ENCODE data around the gene SMC5. TPM values are rescaled to one million over a fixed set of nuclear protein-coding genes. Genes with fewer than 3 reads are reported as not detected.

SMC5 gene
- total RNA-seq, 1 experiment from 2014 or later: 15.1 TPM

DNA sequence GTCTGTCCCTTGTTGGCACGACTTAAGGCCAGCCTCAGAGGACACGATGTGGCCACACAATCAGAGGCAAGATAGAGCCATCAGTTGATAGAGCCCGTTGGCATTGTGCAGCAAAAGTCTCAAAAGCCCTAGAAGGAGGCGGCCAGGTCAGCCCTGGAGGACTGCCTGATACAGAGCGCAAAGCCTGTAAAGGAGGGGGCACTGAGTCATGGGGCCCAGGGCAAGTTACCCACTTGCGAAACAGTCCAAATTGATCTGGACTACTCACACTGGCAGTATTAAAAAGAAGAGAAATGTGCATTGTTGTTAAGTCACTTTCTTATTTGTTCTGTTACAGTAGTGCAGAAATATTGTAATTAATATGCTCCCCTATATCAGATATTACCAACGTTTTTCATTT is 104.2 kb downstream of the SMC5 start:
- Histone ChIP-seq H3K9me3 (ENCODE audit: low read length) (no peaks in the 10 kb centered on the region), H3F3A (ENCODE audit: low read length, unreplicated experiment) (no peaks in the 10 kb centered on the region), H4K20me1 (ENCODE audit: low read length) (no peaks in the 10 kb centered on the region), H3K27me3 (ENCODE audit: low read length) (no peaks in the 10 kb centered on the region), H3K27ac (ENCODE audit: low read length) (no peak overlapping the region), H2AFZ (ENCODE audit: low read length) (no peak overlapping the region), H3K9me2 (replicated peaks; ENCODE audit: low read length) (no peaks in the 10 kb centered on the region), H3K36me3 (ENCODE audit: low read depth, low read length) (no peaks in the 10 kb centered on the region), H3K4me3 (ENCODE audit: low read length) (no peak overlapping the region), H3K4me2 (ENCODE audit: low read length) (no peak overlapping the region), H3K79me2 (ENCODE audit: low read length) (no peaks in the 10 kb centered on the region), H3K9ac (ENCODE audit: low read length) (no peak overlapping the region), H3K4me1 (ENCODE audit: insufficient read depth, low read length) (no peaks in the 10 kb centered on the region)
- no peak for TF ChIP-seq EZH2phosphoT487 (IDR thresholded peaks at IDR 0.05; ENCODE audit: borderline replicate concordance, low read length)
- TF ChIP-seq, protein P1, sequence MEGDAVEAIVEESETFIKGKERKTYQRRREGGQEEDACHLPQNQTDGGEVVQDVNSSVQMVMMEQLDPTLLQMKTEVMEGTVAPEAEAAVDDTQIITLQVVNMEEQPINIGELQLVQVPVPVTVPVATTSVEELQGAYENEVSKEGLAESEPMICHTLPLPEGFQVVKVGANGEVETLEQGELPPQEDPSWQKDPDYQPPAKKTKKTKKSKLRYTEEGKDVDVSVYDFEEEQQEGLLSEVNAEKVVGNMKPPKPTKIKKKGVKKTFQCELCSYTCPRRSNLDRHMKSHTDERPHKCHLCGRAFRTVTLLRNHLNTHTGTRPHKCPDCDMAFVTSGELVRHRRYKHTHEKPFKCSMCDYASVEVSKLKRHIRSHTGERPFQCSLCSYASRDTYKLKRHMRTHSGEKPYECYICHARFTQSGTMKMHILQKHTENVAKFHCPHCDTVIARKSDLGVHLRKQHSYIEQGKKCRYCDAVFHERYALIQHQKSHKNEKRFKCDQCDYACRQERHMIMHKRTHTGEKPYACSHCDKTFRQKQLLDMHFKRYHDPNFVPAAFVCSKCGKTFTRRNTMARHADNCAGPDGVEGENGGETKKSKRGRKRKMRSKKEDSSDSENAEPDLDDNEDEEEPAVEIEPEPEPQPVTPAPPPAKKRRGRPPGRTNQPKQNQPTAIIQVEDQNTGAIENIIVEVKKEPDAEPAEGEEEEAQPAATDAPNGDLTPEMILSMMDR (conservative IDR thresholded peaks at IDR 0.05; ENCODE audit: low read depth, low read length): no peak
- no peak for TF ChIP-seq EZH2 (IDR thresholded peaks at IDR 0.05; ENCODE audit: low read length, unreplicated experiment)
- no TSS peak for BruUV-seq (replicated peaks)
- ATAC-seq (no peak), DNase-seq (peak; percentile 19)
- ChIA-PET POLR2A (ENCODE audit: unreplicated experiment) (no interaction called here), CTCF (no interaction called here)
- intact Hi-C loops (cut with micrococcal nuclease): no loop called here

DNA sequence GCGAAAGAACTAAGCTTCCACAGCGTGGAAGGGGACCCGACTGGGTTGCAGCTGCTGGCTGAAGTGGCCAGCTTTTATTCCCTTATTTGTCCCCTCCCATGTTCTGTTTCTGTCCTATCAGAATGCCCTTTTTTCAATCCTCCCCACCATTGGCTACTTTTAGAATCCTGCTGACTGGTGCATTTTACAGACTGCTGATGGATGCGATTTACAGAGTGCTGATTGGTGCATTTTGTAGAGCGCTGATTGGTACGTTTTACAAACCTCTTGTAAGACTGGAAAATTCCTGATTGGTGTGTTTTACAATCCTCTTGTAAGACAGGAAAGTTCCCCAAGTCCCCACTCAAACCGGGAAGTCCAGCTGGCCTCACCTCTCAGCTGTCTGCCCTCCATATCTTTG is 105.0 kb downstream of the SMC5 start:
- no peak for TF ChIP-seq EZH2phosphoT487 (IDR thresholded peaks at IDR 0.05; ENCODE audit: borderline replicate concordance, low read length)
- TF ChIP-seq, protein P1 (conservative IDR thresholded peaks at IDR 0.05; ENCODE audit: low read depth, low read length): no peak
- no peak for TF ChIP-seq EZH2 (IDR thresholded peaks at IDR 0.05; ENCODE audit: low read length, unreplicated experiment)
- no peak overlapping the region for H3K4me2 ChIP-seq (ENCODE audit: low read length)
- CTCF ChIA-PET: no interaction called here
- intact Hi-C loops (cut with micrococcal nuclease): no loop called here
- POLR2A ChIA-PET (ENCODE audit: unreplicated experiment): no interaction called here
- H3K79me2 ChIP-seq (ENCODE audit: low read length): no peaks in the 10 kb centered on the region
- H3K4me3 ChIP-seq (ENCODE audit: low read length): no peak overlapping the region
- H3K9me2 ChIP-seq (replicated peaks; ENCODE audit: low read length): no peaks in the 10 kb centered on the region
- H3K4me1 ChIP-seq (ENCODE audit: insufficient read depth, low read length): no peaks in the 10 kb centered on the region
- ATAC-seq (no peak), DNase-seq (no peak)
- no peak overlapping the region for H3K27ac ChIP-seq (ENCODE audit: low read length)
- no peaks in the 10 kb centered on the region for H4K20me1 ChIP-seq (ENCODE audit: low read length)
- no peak overlapping the region for H3K9ac ChIP-seq (ENCODE audit: low read length)
- BruUV-seq (replicated peaks): no TSS peak
- no peaks in the 10 kb centered on the region for H3K36me3 ChIP-seq (ENCODE audit: low read depth, low read length)
- H3K9me3 ChIP-seq (ENCODE audit: low read length): no peaks in the 10 kb centered on the region
- no peak overlapping the region for H2AFZ ChIP-seq (ENCODE audit: low read length)
- no peaks in the 10 kb centered on the region for H3K27me3 ChIP-seq (ENCODE audit: low read length)
- H3F3A ChIP-seq (ENCODE audit: low read length, unreplicated experiment): no peaks in the 10 kb centered on the region

DNA sequence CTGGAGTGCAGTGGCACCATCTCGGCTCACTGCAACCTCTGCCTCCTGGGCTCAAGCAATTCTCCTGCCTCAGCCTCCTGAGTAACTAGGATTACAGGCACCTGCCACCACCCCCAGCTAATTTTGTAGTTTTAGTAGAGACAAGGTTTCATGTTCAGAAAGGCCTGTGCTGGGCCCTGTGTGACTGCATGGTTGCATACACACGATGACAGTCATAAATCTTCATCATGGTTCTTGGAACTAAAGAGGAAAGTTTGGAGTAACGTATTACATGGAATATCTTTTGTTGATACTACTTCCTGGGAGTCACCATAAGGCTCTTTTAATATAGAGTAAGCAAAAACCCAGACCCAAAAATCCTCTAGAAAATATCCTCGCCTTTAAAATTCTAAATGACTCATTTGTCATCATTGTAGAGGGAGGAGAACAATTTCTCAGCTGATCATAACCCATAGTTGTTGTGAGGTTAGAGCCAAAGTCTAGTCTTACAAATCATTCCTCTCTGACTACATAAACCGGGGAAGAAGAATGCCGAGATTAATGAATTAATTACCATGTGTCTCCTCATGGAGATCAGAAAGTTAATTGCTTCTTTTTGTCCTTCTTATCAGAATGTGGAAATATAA is 108.6 kb downstream of the SMC5 start:
- DNase-seq (no peak), ATAC-seq (no peak)
- Histone ChIP-seq H3K9me3 (ENCODE audit: low read length) (no peaks in the 10 kb centered on the region), H3K9me2 (replicated peaks; ENCODE audit: low read length) (no peaks in the 10 kb centered on the region), H4K20me1 (ENCODE audit: low read length) (no peaks in the 10 kb centered on the region), H3K4me1 (ENCODE audit: insufficient read depth, low read length) (no peaks in the 10 kb centered on the region), H3K36me3 (ENCODE audit: low read depth, low read length) (no peaks in the 10 kb centered on the region), H3K27me3 (ENCODE audit: low read length) (no peaks in the 10 kb centered on the region), H3F3A (ENCODE audit: low read length, unreplicated experiment) (no peaks in the 10 kb centered on the region), H3K4me3 (ENCODE audit: low read length) (no peak overlapping the region), H3K4me2 (ENCODE audit: low read length) (no peak overlapping the region), H3K9ac (ENCODE audit: low read length) (no peak overlapping the region), H3K79me2 (ENCODE audit: low read length) (no peaks in the 10 kb centered on the region), H3K27ac (ENCODE audit: low read length) (no peak overlapping the region), H2AFZ (ENCODE audit: low read length) (no peak overlapping the region)
- CTCF ChIA-PET: no interaction called here
- POLR2A ChIA-PET (ENCODE audit: unreplicated experiment): no interaction called here
- no peak for TF ChIP-seq EZH2 (IDR thresholded peaks at IDR 0.05; ENCODE audit: low read length, unreplicated experiment)
- no peak for TF ChIP-seq EZH2phosphoT487 (IDR thresholded peaks at IDR 0.05; ENCODE audit: borderline replicate concordance, low read length)
- no TSS peak for BruUV-seq (replicated peaks)
- intact Hi-C loops (cut with micrococcal nuclease): no loop called here
